Neural progenitor cell (in vitro differentiated cells): ENCODE measurements around the gene LAX1.

Experiments used
- EZH2 ChIP-seq: fragments of 200-600 bp; sonication (generic); IDR thresholded peaks from 2 replicates; pipeline ENCODE4 v1.6.1; 2017; ENCODE audit warnings: antibody characterized with exemption, mild to moderate bottlenecking, moderate library complexity
- EZH2phosphoT487 ChIP-seq: fragments of 200-600 bp; sonication (generic); IDR thresholded peaks from 2 replicates; pipeline ENCODE4 v1.6.1; 2017; ENCODE audit warnings: antibody characterized with exemption
- TF ChIP-seq, protein P1 (sequence below): fragments of 200-600 bp; sonication (generic); IDR thresholded peaks from 2 replicates; pipeline ENCODE4 v1.5.1; 2017; ENCODE audit warnings: antibody characterized with exemption, mild to moderate bottlenecking

DNA sequence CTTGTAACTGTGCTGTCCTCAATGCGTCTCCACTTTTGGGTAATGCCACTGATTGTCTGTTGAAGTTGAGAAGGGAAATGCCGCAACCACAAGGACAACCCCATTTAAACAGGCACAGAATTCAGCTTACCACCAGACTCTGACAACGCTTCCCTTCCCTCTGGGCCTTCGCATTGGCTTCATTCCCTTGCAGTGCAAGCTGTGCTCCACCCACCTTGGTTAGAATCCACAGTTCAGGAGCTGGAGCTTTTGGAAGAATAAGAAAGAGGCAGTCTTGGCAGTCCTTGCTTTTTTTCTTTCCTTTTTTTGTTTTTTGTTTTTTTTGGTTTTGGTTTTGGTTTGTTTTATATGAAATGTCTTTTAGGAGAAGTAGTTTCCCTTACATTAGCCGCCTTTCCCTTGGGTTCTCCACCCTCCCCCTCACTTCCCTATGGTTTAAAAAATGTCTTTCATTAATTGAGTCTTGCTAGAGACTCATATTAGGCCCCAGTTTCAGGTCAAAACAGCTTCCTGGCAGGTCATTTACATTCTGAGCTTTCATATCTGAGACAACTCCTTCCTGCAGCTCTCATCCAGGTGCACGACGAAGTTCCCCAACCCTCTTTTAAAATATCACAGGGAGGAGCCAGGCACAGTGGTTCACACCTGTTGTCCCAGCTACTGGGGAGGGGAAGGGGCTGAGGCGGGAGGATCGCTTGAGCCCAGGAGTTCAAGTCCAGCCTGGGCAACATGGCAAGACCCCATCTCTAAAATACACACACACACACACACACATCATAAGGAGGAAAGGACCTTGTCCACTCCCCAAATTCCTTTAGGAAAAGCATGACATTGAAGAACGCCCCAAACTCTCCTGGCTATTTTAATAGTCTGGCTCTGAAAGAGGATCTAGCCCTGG, 20.7 kb upstream of the LAX1 start:
- TF ChIP-seq, protein P1, sequence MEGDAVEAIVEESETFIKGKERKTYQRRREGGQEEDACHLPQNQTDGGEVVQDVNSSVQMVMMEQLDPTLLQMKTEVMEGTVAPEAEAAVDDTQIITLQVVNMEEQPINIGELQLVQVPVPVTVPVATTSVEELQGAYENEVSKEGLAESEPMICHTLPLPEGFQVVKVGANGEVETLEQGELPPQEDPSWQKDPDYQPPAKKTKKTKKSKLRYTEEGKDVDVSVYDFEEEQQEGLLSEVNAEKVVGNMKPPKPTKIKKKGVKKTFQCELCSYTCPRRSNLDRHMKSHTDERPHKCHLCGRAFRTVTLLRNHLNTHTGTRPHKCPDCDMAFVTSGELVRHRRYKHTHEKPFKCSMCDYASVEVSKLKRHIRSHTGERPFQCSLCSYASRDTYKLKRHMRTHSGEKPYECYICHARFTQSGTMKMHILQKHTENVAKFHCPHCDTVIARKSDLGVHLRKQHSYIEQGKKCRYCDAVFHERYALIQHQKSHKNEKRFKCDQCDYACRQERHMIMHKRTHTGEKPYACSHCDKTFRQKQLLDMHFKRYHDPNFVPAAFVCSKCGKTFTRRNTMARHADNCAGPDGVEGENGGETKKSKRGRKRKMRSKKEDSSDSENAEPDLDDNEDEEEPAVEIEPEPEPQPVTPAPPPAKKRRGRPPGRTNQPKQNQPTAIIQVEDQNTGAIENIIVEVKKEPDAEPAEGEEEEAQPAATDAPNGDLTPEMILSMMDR, result no peak
- no peak for TF ChIP-seq EZH2phosphoT487
- no peak for TF ChIP-seq EZH2
